Measurements from ENCODE around the gene ALKBH5. TPM values are rescaled to one million over a fixed set of nuclear protein-coding genes. Genes with fewer than 3 reads are reported as not detected.

ALKBH5 gene
- polyA plus RNA-seq, 1 donor from 2014 or later: 55.0 TPM

DNA sequence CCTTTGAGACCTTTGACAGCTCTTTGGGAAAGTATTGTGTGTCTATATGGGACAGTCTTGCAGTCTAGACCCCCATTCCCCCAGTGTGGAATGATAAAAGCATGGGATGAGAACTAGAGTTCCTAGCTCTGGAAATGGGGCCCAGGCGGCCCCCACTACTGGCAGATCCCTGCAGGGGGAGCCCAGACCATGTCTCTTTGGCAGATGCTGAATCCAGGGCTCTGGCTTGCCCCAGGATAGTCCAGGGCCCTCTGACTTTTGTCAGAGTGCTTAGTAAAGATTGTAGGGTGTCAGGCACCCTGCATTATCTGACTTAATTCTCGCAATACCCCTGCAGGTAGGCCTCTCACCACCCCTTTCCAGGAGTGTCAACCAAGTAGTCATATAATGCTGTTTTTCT lies 8.3 kb downstream of the ALKBH5 start:
- Histone ChIP-seq H3K36me3 (ENCODE audit: insufficient read depth, low read length) (no peaks in the 10 kb centered on the region), H3K4me3 (ENCODE audit: low read length) (no peak overlapping the region)

DNA sequence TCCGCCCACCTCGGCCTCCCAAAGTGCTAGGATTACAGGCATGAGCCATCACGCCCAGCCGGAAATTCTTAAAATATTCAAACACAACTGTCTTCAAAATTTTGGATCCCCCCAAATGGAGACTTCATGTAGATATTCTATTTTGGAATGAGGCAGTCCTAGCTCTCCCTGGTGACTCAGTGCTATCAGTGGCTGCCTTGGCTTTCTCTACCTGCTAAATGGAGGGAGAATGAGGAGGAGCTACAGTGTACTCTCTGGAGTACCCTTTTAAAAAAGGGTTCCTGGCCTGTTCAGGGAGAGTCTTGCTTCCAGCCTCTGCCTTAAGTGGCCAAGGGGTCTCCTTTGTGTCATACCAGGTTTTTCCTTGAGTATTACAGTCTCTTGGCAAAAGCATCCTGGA lies 10.8 kb downstream of the ALKBH5 start:
- Histone ChIP-seq H3K9me3 (ENCODE audit: low read length) (no peaks in the 10 kb centered on the region), H4K20me1 (ENCODE audit: insufficient read depth) (peaks cover 4% of the 10 kb centered on the region), H3K27ac (ENCODE audit: low read length) (no peak overlapping the region), H3K79me2 (replicated peaks; ENCODE audit: insufficient read depth, low read length) (peaks cover 46% of the 10 kb centered on the region), H3K9ac (ENCODE audit: low read length) (no peak overlapping the region), H3K27me3 (ENCODE audit: insufficient read depth, low read depth, low read length) (no peaks in the 10 kb centered on the region), H3K9me2 (ENCODE audit: insufficient read depth, low read length) (no peaks in the 10 kb centered on the region), H3K36me3 (ENCODE audit: insufficient read depth, low read length) (no peaks in the 10 kb centered on the region), H3F3A (ENCODE audit: insufficient read depth, low read length, poor library complexity, severe bottlenecking) (no peaks in the 10 kb centered on the region), H2AFZ (ENCODE audit: low read depth, low read length) (no peak overlapping the region), H3K4me2 (ENCODE audit: low read length) (no peak overlapping the region), H3K4me3 (ENCODE audit: low read length) (no peak overlapping the region)
- no peak for TF ChIP-seq MXI1 (conservative IDR thresholded peaks at IDR 0.05; ENCODE audit: poor library complexity, severe bottlenecking)
- no peak for TF ChIP-seq CTCF (IDR thresholded peaks at IDR 0.05; ENCODE audit: poor library complexity, severe bottlenecking)
- no peak for TF ChIP-seq TAF1 (IDR thresholded peaks at IDR 0.05; ENCODE audit: low read depth)

More for the DNA sequence above, 8.3 kb downstream of the ALKBH5 start:
- Histone ChIP-seq H3K9me2 (ENCODE audit: insufficient read depth, low read length) (no peaks in the 10 kb centered on the region), H3F3A (ENCODE audit: insufficient read depth, low read length, poor library complexity, severe bottlenecking) (no peaks in the 10 kb centered on the region), H4K20me1 (ENCODE audit: insufficient read depth) (peaks cover 17% of the 10 kb centered on the region), H3K9ac (ENCODE audit: low read length) (no peak overlapping the region), H3K4me2 (ENCODE audit: low read length) (no peak overlapping the region), H3K9me3 (ENCODE audit: low read length) (no peaks in the 10 kb centered on the region), H3K27me3 (ENCODE audit: insufficient read depth, low read depth, low read length) (no peaks in the 10 kb centered on the region), H3K79me2 (replicated peaks; ENCODE audit: insufficient read depth, low read length) (peaks cover 53% of the 10 kb centered on the region), H3K27ac (ENCODE audit: low read length) (no peak overlapping the region), H2AFZ (ENCODE audit: low read depth, low read length) (no peak overlapping the region)
- TF ChIP-seq MXI1 (conservative IDR thresholded peaks at IDR 0.05; ENCODE audit: poor library complexity, severe bottlenecking): no peak
- TF ChIP-seq TAF1 (IDR thresholded peaks at IDR 0.05; ENCODE audit: low read depth): no peak
- TF ChIP-seq SMC3 (conservative IDR thresholded peaks at IDR 0.05; ENCODE audit: poor library complexity): no peak
- TF ChIP-seq POLR2AphosphoS5 (IDR thresholded peaks at IDR 0.05): no peak
- no peak for TF ChIP-seq EZH2 (IDR thresholded peaks at IDR 0.05; ENCODE audit: borderline replicate concordance, insufficient read depth, low read length, poor library complexity, severe bottlenecking)
- TF ChIP-seq CTCF (IDR thresholded peaks at IDR 0.05; ENCODE audit: poor library complexity, severe bottlenecking): no peak
- no peak for TF ChIP-seq EP300 (conservative IDR thresholded peaks at IDR 0.05; ENCODE audit: poor library complexity, severe bottlenecking)
- TF ChIP-seq REST (IDR thresholded peaks at IDR 0.05; ENCODE audit: borderline replicate concordance): no peak
- TF ChIP-seq RAD21 (conservative IDR thresholded peaks at IDR 0.05): no peak

Measured in neural cell (in vitro differentiated cells).